GM19043 (cell line): ENCODE measurements around the gene TTLL3.
A peak's percentile ranks its signal among the peaks of the same experiment; 100 is the strongest.
"Not testable (repeated sequence)": the region's sequence is repeated elsewhere in the genome, so short reads cannot be mapped to it uniquely, and the experiment has no call there.

ENCODE experiments used
- ATAC-seq: cut with Tn5 transposase; IDR thresholded peaks from one replicate; pipeline ENCODE4 v1.9.1; 2021; ENCODE audit warnings: low read depth; ENCODE audit not compliant: unreplicated experiment

Gene TTLL3

GRCh38 chr3:9809615-9810432 is at the start of gene TTLL3:
Gene TTLL3 (plus strand): TSS chr3:9810262. CDS start chr3:9810662, 400 bp downstream.
- peak; percentile 44 for ATAC-seq

DNA sequence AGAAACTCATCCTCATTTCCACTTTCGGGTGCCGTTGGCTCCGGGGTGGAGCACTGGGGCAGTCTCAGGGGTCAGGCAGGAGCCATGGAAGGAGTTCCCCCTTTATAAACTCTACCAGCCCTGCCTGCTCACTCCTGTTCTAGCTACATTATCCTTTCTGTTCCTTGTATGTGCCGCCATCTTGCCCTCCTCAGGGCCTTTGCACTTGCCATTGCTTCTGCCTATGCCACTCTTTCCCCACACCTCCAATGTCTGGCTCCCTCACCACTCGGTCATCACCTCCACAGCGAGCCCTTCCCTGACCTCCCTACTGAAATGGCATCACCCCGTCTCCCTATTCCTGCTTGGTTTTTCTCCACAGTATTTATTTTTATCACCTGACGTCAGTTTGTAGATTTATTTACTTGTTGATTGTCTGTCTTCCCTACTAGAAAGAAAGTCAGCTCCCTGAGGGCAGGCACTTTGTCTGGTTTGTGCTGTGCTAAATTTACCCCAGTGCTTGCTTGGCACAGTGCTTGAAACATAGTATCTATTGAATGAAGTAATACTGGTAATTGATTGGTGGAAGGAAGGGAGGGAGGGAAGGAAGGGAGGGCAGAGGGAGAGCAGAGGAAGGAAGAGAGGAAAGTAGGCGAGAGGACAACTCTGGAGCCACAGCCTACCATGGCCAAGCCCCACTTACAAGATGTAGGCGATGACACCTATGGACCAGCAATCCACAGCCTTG is 49.1 kb upstream of the TTLL3 start:
- ATAC-seq: no peak

- no peak for ATAC-seq
Measured at GRCh38 chr3:9761919-9762318, 48.1 kb upstream of the TTLL3 start.

DNA sequence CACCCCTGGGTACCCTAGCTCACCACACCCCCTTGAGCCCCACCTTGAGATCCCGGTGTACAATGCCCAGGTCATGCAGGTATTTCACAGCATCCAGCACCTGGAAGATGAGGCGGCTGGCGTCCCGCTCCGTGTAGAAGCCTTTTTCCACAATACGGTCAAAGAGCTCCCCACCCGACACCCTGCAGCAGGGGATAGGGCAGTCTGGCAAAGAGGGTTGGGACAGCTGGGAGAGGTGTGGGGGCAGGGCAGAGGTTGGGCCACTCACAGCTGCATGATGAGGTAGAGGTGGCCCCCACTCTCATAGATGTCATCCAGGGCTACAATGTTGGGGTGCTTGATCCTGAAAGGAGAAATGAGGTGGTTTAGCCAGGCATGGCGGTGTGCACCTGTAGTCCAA is 47.2 kb upstream of the TTLL3 start:
- no peak for ATAC-seq

DNA sequence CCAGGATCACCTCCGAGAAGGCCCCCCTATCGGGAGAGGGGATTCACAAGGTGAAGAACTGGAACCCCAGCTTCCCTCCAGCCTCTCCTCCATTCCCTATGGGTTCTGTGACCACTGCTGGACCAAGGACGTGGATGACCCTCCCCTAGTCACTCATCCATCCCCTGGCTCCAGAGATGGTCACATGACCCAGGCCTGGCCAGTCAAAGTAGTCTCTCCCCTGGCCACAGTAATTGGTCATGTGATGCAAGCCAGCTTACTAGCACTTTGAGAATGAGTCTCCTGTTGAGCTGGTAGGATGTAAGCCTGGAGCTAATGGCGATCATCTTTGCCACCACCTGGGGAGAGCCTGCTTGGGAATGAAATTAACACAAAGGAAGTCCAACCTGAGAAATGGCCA is 44.2 kb upstream of the TTLL3 start:
- ATAC-seq: no peak

- ATAC-seq: no peak
Measured at GRCh38 chr3:9767418-9767817, 42.6 kb upstream of the TTLL3 start.

DNA sequence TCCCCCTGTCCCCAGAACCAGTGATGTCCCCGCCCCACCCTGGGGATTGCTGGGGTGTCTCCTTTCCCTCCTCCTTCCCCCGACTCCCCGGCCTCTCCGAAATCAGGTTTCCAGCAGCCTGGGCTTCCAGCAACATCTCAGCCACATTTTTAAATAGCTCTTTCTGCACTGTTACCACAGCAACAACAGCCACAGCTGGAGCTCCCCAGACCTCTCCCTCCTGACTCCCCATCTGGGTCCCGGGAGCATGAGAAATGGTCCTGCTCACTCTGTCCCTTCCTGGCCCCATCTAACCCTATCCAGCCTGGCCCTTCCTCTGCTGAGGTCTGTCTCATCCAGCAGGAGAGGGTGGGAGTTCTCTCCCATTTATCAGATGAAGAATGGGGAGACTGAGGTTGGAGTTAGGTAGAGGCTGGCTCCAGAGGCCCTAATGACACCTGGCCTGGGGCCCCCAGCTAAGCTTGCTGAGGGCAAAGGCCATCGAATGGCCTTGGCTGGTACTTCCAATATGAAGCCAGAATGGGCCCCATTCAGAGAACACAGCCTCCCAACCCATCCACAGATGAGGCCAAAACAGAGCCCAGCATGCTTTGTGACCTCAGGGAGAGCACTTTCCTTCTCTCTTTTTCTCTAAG is 41.8 kb upstream of the TTLL3 start:
- ATAC-seq: no peak

- ATAC-seq: no peak
Measured at GRCh38 chr3:9769012-9769411, 41.0 kb upstream of the TTLL3 start.

- no peak for ATAC-seq
Measured at GRCh38 chr3:9769426-9770275, 40.4 kb upstream of the TTLL3 start, which contains the start of gene CAMK1. Gene CAMK1 (minus strand): TSS chr3:9769947. CDS start chr3:9767749, 2,198 bp downstream.

- ATAC-seq: no peak
Measured at GRCh38 chr3:9770276-9770812, 39.7 kb upstream of the TTLL3 start.

DNA sequence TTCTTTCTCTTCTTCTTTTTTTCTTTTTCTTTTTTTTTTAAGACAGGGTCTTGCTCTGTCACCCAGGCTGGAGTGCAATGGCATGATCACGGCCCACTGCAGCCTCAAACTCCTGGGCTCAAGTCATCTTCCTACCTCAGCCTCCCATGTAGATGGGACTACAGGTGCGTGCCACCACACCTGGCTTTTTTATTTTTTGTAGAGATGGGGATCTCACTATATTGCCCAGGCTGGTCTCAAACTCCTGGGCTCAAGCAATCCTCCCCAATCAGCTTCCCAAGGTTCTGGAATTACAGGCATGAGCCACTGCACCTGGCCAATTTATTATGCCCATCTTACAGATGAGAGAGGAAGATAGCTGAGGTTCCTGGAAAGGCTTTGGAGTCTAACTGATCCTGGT is 39.1 kb upstream of the TTLL3 start:
- not testable (repeated sequence) for ATAC-seq

- no peak for ATAC-seq
Measured at GRCh38 chr3:9776896-9777693, 33.0 kb upstream of the TTLL3 start.

DNA sequence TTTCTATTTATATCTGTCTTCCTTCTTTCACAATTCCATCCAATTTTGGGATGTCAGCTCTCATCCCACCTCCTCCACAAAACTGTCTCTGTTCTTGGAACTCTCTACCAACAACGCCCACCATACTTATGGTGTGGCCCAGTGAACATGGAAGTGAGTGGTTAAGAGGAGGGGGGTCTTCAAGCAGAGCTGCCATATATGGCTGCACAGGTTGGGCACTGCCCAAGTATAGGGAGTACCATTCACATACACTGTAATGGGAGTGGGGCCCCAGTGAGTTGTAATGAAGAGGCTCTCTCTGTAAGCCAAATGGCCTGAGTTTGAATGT is 32.4 kb upstream of the TTLL3 start:
- no peak for ATAC-seq

DNA sequence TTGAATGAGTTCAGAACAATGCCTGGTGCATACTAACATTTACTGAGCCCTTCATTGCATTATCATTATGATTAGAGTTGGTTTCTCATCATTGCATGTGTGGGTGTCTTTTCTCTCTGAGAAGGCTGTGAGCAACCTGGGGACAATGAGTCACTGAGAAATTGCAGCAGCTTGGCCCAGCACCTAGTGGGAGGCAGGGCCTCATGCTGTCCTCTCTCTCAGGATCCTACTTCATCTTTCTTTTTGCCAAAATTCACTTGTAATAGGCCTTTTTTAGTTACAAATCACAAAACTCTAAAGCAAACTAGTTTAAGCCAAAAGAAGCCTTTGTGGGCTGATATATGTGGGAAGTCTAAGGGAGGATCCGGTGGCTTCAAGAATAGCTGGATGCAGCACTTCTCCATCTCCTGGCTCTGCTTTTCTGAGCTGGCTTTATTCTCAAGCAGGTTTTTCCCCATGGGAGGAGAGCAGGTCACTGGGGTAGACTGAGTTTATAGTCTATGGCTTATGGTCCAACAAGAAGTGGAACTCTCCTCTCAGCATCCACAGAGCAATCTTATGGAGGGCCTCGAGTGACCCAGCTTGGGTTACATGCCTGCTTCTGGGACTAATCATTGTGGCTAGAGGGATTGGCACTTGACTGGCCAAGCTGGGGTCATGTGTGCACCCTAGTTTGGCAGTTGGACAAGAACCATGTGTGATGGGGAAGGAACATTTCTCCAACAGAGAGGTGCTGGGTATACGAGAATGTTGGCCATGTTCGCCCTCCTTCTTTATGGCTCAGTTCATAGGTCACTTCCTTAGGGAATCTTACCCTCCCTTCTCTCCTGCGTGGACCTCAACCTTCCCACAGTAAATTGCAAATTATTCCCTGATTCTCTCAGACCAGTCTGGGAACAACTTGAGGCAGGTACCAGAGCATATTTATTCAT is 31.7 kb upstream of the TTLL3 start:
- no peak for ATAC-seq

DNA sequence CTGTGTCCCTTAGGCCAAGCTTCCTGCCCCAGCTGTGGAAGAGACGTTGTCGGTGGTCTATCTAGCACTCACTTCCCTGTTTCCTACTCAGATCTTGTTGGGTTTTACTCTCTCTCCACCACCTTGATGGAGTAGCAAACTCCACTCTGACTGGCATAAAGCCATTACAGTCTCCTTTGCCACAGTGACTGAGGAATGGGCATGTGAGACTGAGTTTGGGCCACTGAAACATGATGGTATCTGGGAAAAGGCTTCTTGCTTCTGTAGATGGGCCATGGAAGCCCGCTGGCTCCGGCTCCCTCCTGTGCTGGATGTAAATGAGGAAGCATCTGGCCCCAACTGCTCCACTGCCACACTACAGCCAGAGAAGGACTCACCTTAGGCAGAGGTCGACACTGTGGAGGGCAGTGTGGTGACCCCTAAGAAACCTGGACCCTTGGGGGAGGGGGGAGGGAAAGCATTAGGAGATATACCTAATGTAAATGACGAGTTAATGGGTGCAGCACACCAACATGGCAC is 30.9 kb upstream of the TTLL3 start:
- ATAC-seq: no peak

DNA sequence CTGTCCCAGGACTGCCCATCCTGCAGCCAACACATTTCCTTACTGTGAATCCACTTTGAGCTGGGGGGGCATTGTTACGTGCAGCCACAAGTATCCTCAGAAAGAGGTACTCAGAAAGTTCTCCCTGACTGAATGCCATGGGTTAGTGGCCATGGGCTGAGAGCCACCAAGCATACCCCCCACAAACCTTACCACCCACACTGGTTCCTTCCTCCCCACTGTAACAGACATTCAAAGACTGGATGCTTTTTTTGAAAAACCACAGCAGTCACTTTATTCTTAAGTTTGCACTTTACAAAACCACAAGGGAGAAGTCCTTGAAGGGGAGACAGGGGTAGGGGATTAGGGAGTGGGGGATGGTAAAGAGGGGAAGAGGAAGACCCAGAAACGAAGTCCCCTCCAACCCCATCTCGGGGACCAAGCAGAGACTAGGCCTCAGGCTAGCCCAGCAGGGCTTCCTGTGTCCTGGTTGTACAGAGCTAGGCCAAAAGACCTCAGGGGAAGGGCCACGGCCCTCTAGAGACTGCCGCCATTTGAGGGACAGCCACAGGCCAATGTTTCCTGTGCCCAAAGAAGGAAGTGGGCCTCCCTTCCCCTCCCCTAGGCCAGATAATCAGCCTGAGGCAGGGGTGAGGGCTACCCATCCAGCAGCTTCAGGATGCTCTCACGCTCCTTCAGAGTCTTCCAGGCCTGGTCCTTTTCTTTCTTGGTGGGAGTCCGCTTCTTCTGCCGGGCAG is 30.2 kb upstream of the TTLL3 start:
- ATAC-seq: peak; percentile 52

GRCh38 chr3:9780458-9780812 is 29.6 kb upstream of the TTLL3 start:
- no peak for ATAC-seq

- no peak for ATAC-seq
Measured at GRCh38 chr3:9780910-9781309, 29.2 kb upstream of the TTLL3 start.
